HUDEP-2 (cell line): ENCODE results near the gene COL12A1.

Experiments used
- DNase-seq, 76 experiments: peaks; one replicate each; lab custom pipeline; 2025; ENCODE audit not compliant: unreplicated experiment in 76 of 76; lab: John Stamatoyannopoulos, UW

Gene COL12A1

GRCh38 chr6:75205776-75206575, at the start of gene COL12A1:
COL12A1 (minus strand) TSS chr6:75206053; CDS start chr6:75202792, 3,261 bp downstream.
- DNase-seq, result no peak

- DNase-seq, result no peak
Observed at GRCh38 chr6:75250552-75250951, 44.7 kb upstream of the COL12A1 start.

- DNase-seq, result no peak
Observed at GRCh38 chr6:75249837-75250236, 44.0 kb upstream of the COL12A1 start.

GRCh38 chr6:75246386-75246785, 40.5 kb upstream of the COL12A1 start:
- no peak for DNase-seq

GRCh38 chr6:75244063-75244584, 38.3 kb upstream of the COL12A1 start:
- DNase-seq, result peak in 12 of 76 experiments; percentile 22 to 63 (median 42)

GRCh38 chr6:75243333-75244062, 37.6 kb upstream of the COL12A1 start, which contains the start of gene COX7A2:
COX7A2 (minus strand) TSS chr6:75243801; CDS start chr6:75243734, 67 bp downstream.
- peak; percentile 46 to 97 (median 89) for DNase-seq

- no peak for DNase-seq
Observed at GRCh38 chr6:75236630-75237029, 30.8 kb upstream of the COL12A1 start.

- DNase-seq, result no peak
Observed at GRCh38 chr6:75235271-75235670, 29.4 kb upstream of the COL12A1 start.

- no peak for DNase-seq
Observed at GRCh38 chr6:75234126-75234865, 28.4 kb upstream of the COL12A1 start.

GRCh38 chr6:75233092-75233615, 27.3 kb upstream of the COL12A1 start:
- no peak for DNase-seq

- DNase-seq, result peak in 17 of 76 experiments; percentile 8 to 33 (median 18)
Observed at GRCh38 chr6:75230484-75231325, 24.9 kb upstream of the COL12A1 start.

- DNase-seq, result no peak
Observed at GRCh38 chr6:75224303-75224926, 18.6 kb upstream of the COL12A1 start.

GRCh38 chr6:75223428-75223827, 17.6 kb upstream of the COL12A1 start:
- DNase-seq, result no peak

- no peak for DNase-seq
Observed at GRCh38 chr6:75222261-75222660, 16.4 kb upstream of the COL12A1 start.

GRCh38 chr6:75221116-75221515, 15.3 kb upstream of the COL12A1 start:
- no peak for DNase-seq

- no peak for DNase-seq
Observed at GRCh38 chr6:75220357-75220756, 14.5 kb upstream of the COL12A1 start.

GRCh38 chr6:75219263-75219662, 13.4 kb upstream of the COL12A1 start:
- DNase-seq, result no peak

GRCh38 chr6:75217193-75217592, 11.3 kb upstream of the COL12A1 start:
- no peak for DNase-seq

- no peak for DNase-seq
Observed at GRCh38 chr6:75215291-75215690, 9.4 kb upstream of the COL12A1 start.
